Endothelial cell of umbilical vein (primary cell): ENCODE data around the gene LRRC8A. TPM values are rescaled to one million over a fixed set of nuclear protein-coding genes. Genes with fewer than 3 reads are reported as not detected.

Experiments used
- BruUV-seq: library from RNA; stranded (reverse); fragments of 400-500 nt; replicated peaks from 2 replicates; lab custom pipeline; 2021; lab: Mats Ljungman, UMichigan
- CTCF ChIA-PET: fragments of 300-600, 350-600 bp; sonication (Branson Sonifier 250); formaldehyde crosslinking; loops from one replicate; lab custom pipeline; 2021; ENCODE audit warnings: antibody characterized with exemption, inconsistent platforms; lab: Charles Lee
- POLR2A ChIA-PET: fragments of 300-600, 350-600 bp; sonication (Branson Sonifier 250); formaldehyde crosslinking; loops from one replicate; lab custom pipeline; 2021; ENCODE audit warnings: antibody characterized with exemption, inconsistent platforms; lab: Charles Lee
- DNase-seq: peaks from one replicate; pipeline ENCODE4 v3.0.0-alpha.2; 2011; ENCODE audit warnings: low read depth, low spot score
- FAIRE-seq: peaks from 2 replicates; lab custom pipeline; 2011; peaks lifted over from hg19 to GRCh38; lab: Jason Lieb, UNC
- H2AFZ ChIP-seq: 2 replicates; pipeline ENCODE4 v1.6.0; 2012; ENCODE audit warnings: low read depth, low read length, control low read depth, inconsistent platforms
- H3K27ac ChIP-seq: 2 replicates; pipeline ENCODE4 v1.5.1; 2011; ENCODE audit warnings: low read depth, mild to moderate bottlenecking, control low read depth, low read length, moderate library complexity; ENCODE audit not compliant: insufficient read depth
- H3K27me3 ChIP-seq, 2 experiments: 2 replicates each; pipeline versions ENCODE4 v1.6.0 to v1.6.1; 2011; ENCODE audit warnings: low read length in 2 of 2, mixed read lengths in 1 of 2; ENCODE audit not compliant: control insufficient read depth in 2 of 2, insufficient read depth in 2 of 2
- H3K36me3 ChIP-seq, 2 experiments: 2 replicates in 1 of 2; 3 replicates in 1 of 2; pipeline ENCODE4 v1.5.1; 2011; ENCODE audit warnings: low read length in 2 of 2, mild to moderate bottlenecking in 1 of 2, moderate library complexity in 1 of 2; ENCODE audit not compliant: control insufficient read depth in 2 of 2, insufficient read depth in 2 of 2; ENCODE audit errors: extremely low read depth in 1 of 2
- H3K4me1 ChIP-seq: 3 replicates; pipeline ENCODE4 v1.5.1; 2011; ENCODE audit warnings: mild to moderate bottlenecking, low read length; ENCODE audit not compliant: control insufficient read depth, insufficient read depth; ENCODE audit errors: extremely low read depth
- H3K4me2 ChIP-seq: 2 replicates; pipeline ENCODE4 v1.6.1; 2011; ENCODE audit warnings: low read length, control low read depth, mixed read lengths; ENCODE audit not compliant: insufficient read depth
- H3K4me3 ChIP-seq, 3 experiments: fragments of 200-600 bp in 1 of 3; sonication (generic), shearing (Covaris generic) in 1 of 3; replicated peaks in 1 of 3; 2 replicates each; pipeline ENCODE4 v1.5.1; 2011 to 2016; ENCODE audit warnings: control low read depth in 3 of 3, low read length in 3 of 3, mild to moderate bottlenecking in 2 of 3, inconsistent platforms in 1 of 3, low read depth in 1 of 3, moderate library complexity in 1 of 3; ENCODE audit not compliant: insufficient read depth in 1 of 3
- H3K79me2 ChIP-seq: 2 replicates; pipeline ENCODE4 v1.6.0; 2012; ENCODE audit warnings: low read length, inconsistent platforms; ENCODE audit not compliant: control insufficient read depth, insufficient read depth
- H3K9ac ChIP-seq: replicated peaks from 2 replicates; pipeline ENCODE3; 2011; ENCODE audit warnings: low read length, control low read depth; ENCODE audit not compliant: insufficient read depth; ENCODE audit errors: extremely low read depth
- H3K9me1 ChIP-seq: replicated peaks from 3 replicates; pipeline ENCODE4 v1.6.0; 2011; ENCODE audit warnings: mild to moderate bottlenecking, low read length; ENCODE audit not compliant: control insufficient read depth, insufficient read depth; ENCODE audit errors: extremely low read depth
- H3K9me3 ChIP-seq: replicated peaks from 2 replicates; pipeline ENCODE4 v1.5.1; 2012; ENCODE audit warnings: low read length, inconsistent platforms; ENCODE audit not compliant: control insufficient read depth, insufficient read depth
- H4K20me1 ChIP-seq: replicated peaks from 2 replicates; pipeline ENCODE3; 2011; ENCODE audit warnings: mild to moderate bottlenecking, low read length; ENCODE audit not compliant: control insufficient read depth, insufficient read depth; ENCODE audit errors: extremely low read depth
- EZH2 ChIP-seq: IDR thresholded peaks from 2 replicates; pipeline ENCODE4 v1.6.1; 2012; ENCODE audit warnings: borderline replicate concordance, low read depth, mild to moderate bottlenecking, moderate library complexity, low read length, inconsistent platforms; ENCODE audit not compliant: severe bottlenecking
- FOS ChIP-seq: IDR thresholded peaks from 2 replicates; pipeline ENCODE4 v1.6.1; 2011; ENCODE audit warnings: mild to moderate bottlenecking, low read length, moderate library complexity, borderline replicate concordance; ENCODE audit not compliant: insufficient read depth
- GATA2 ChIP-seq: IDR thresholded peaks from 2 replicates; pipeline ENCODE4 v1.7.0; 2011; ENCODE audit warnings: low read depth, mild to moderate bottlenecking, moderate library complexity, mixed read lengths, low read length; ENCODE audit not compliant: insufficient read length, insufficient read depth
- JUN ChIP-seq: IDR thresholded peaks from 2 replicates; pipeline ENCODE4 v1.6.1; 2011; ENCODE audit warnings: borderline replicate concordance, low read depth; ENCODE audit not compliant: insufficient read length, insufficient read depth
- MAX ChIP-seq: IDR thresholded peaks from 2 replicates; pipeline ENCODE4 v1.6.1; 2011; ENCODE audit not compliant: insufficient read depth, insufficient read length
- MYC ChIP-seq: IDR thresholded peaks from one replicate; pipeline ENCODE4 v1.6.1; 2011; ENCODE audit warnings: mild to moderate bottlenecking, low read depth, low read length
- POLR2A ChIP-seq: IDR thresholded peaks from 2 replicates; pipeline ENCODE4 v1.6.1; 2012; ENCODE audit warnings: low read depth, mild to moderate bottlenecking, control low read depth, low read length
- POLR2AphosphoS5 ChIP-seq: IDR thresholded peaks from 2 replicates; pipeline ENCODE4 v1.6.1; 2012; ENCODE audit warnings: low read depth, mild to moderate bottlenecking, control low read depth, low read length, moderate library complexity; ENCODE audit not compliant: insufficient read depth
- dilution Hi-C: fragments of 300-500 bp; cut with MboI; formaldehyde crosslinking; loops from one replicate; pipeline ENCODE4 v1.15.0; 2019; ENCODE audit warnings: low sequenced_read_pairs; ENCODE audit not compliant: extremely low pct_ligation_motif_present
- intact Hi-C: fragments of 100-400 bp; cut with micrococcal nuclease; formaldehyde crosslinking; loops from one replicate; pipeline ENCODE4 v1.10.0; 2022
- polyA plus RNA-seq, 4 experiments: library from polyadenylated mRNA; depleted of rRNA in 3 of 4; stranded (reverse) in 3 of 4; unstranded in 1 of 4; fragments of >200 nt; gene quantifications; 2 replicates each; pipeline versions ENCODE4 v1.2.1 to v1.2.3, GENCODE V29; 2011 to 2012; ENCODE audit warnings: missing spikeins in 1 of 4
- total RNA-seq: library from RNA; stranded (reverse); gene quantifications from 2 replicates; pipeline ENCODE4 v1.2.3, GENCODE V29; 2021

The LRRC8A gene
- total and polyA plus RNA-seq, 2 donors (not counting 3 experiments of a cell fraction or from before 2014, with no cell fraction given): 99.6 to 129 TPM

GRCh38 chr9:128937310-128938165 lies 55.6 kb downstream of the LRRC8A start:
- dilution Hi-C loops: no loop called here
- FAIRE-seq (no peak), DNase-seq (no peak)
- no peak overlapping the region for H3K27ac ChIP-seq
- H3K27me3 ChIP-seq: no peaks in the 10 kb centered on the region
- H3K9ac ChIP-seq: no peak overlapping the region
- H3K36me3 ChIP-seq: no peaks in the 10 kb centered on the region
- no peaks in the 10 kb centered on the region for H3K9me1 ChIP-seq
- ChIA-PET POLR2A (no interaction called here), CTCF (interaction anchor here (0.8 to 2.8 kb wide), 3 partner anchors 10 to 75 kb away, joined by 3 to 11 read pairs (median 3); no protein-coding TSS in a partner anchor)
- no peaks in the 10 kb centered on the region for H3K9me3 ChIP-seq
- H3K4me1 ChIP-seq: peaks cover 16% of the 10 kb centered on the region
- H3K79me2 ChIP-seq: no peaks in the 10 kb centered on the region
- no peak overlapping the region for H3K4me2 ChIP-seq
- H2AFZ ChIP-seq: no peak overlapping the region
- no peaks in the 10 kb centered on the region for H4K20me1 ChIP-seq
- TF ChIP-seq EZH2: no peak
- TF ChIP-seq MYC: no peak
- no peak for TF ChIP-seq FOS
- no peak for TF ChIP-seq POLR2A
- no peak for TF ChIP-seq POLR2AphosphoS5
- TF ChIP-seq GATA2: no peak
- TF ChIP-seq MAX: no peak
- no peak for TF ChIP-seq JUN
- BruUV-seq: no TSS peak
- intact Hi-C loops: no loop called here
- no peak overlapping the region for H3K4me3 ChIP-seq
